Testis (tissue), 2 donors: ENCODE data around the gene FATE1.

Experiments
- POLR2A ChIP-seq: fragments of 450-650 bp; IDR thresholded peaks from one replicate; pipeline ENCODE4 v1.6.1; 2017; ENCODE audit warnings: antibody characterized with exemption, mild to moderate bottlenecking, moderate library complexity
- TF ChIP-seq, protein P1 (sequence below), 3 experiments: fragments of 450-650 bp in 2 of 3; fragments of 200-600 bp in 1 of 3; sonication (generic) in 1 of 3; IDR thresholded peaks; one replicate each; pipeline ENCODE4 v1.5.1; 2016 to 2019; ENCODE audit warnings: antibody characterized with exemption in 3 of 3, mild to moderate bottlenecking in 2 of 3, moderate library complexity in 1 of 3

GRCh38 chrX:151727346-151727745, 11.5 kb downstream of the FATE1 start:
- TF ChIP-seq, protein P1, sequence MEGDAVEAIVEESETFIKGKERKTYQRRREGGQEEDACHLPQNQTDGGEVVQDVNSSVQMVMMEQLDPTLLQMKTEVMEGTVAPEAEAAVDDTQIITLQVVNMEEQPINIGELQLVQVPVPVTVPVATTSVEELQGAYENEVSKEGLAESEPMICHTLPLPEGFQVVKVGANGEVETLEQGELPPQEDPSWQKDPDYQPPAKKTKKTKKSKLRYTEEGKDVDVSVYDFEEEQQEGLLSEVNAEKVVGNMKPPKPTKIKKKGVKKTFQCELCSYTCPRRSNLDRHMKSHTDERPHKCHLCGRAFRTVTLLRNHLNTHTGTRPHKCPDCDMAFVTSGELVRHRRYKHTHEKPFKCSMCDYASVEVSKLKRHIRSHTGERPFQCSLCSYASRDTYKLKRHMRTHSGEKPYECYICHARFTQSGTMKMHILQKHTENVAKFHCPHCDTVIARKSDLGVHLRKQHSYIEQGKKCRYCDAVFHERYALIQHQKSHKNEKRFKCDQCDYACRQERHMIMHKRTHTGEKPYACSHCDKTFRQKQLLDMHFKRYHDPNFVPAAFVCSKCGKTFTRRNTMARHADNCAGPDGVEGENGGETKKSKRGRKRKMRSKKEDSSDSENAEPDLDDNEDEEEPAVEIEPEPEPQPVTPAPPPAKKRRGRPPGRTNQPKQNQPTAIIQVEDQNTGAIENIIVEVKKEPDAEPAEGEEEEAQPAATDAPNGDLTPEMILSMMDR (IDR thresholded peaks at IDR 0.05), result no peak
- no peak for TF ChIP-seq POLR2A
